Renal pelvis (tissue), 4 donors: Measurements from ENCODE around the gene CXADR. TPM values are rescaled to one million over a fixed set of nuclear protein-coding genes. Genes with fewer than 3 reads are reported as not detected.

Experiments used
- DNase-seq: peaks from one replicate; pipeline ENCODE4 v3.0.0-alpha.2; 2013
- polyA plus RNA-seq, 3 donors: library from polyadenylated mRNA; unstranded; fragments of 120-200 nt; gene quantifications; one replicate each; pipeline ENCODE4 v1.2.1, GENCODE V29; 2013; ENCODE audit not compliant: insufficient read length in 3 of 3

Gene CXADR
- polyA plus RNA-seq, 3 donors: 28.6 to 41.7 (median 34.7) TPM

- DNase-seq: peak; percentile 44
Measured at GRCh38 chr21:17585875-17586450, 73.1 kb downstream of the CXADR start.

- no peak for DNase-seq
Measured at GRCh38 chr21:17590430-17590829, 77.6 kb downstream of the CXADR start.

GRCh38 chr21:17597680-17598079 is 84.8 kb downstream of the CXADR start:
- DNase-seq: no peak

- DNase-seq: no peak
Measured at GRCh38 chr21:17598437-17598836, 85.6 kb downstream of the CXADR start.

- DNase-seq: no peak
Measured at GRCh38 chr21:17602874-17603273, 90.0 kb downstream of the CXADR start.

- DNase-seq: no peak
Measured at GRCh38 chr21:17607684-17608083, 94.8 kb downstream of the CXADR start.

GRCh38 chr21:17609681-17610080 is 96.8 kb downstream of the CXADR start:
- DNase-seq: no peak

GRCh38 chr21:17610911-17611310 is 98.1 kb downstream of the CXADR start:
- DNase-seq: peak; percentile 11

GRCh38 chr21:17611414-17612022 is 98.7 kb downstream of the CXADR start:
- peak; percentile 91 for DNase-seq

GRCh38 chr21:17612023-17612564 is 99.3 kb downstream of the CXADR start:
- peak; percentile 40 for DNase-seq

GRCh38 chr21:17612565-17613241 is 99.9 kb downstream of the CXADR start, which contains the start of gene BTG3:
TSS of gene BTG3 (minus strand) at chr21:17612901. CDS start at chr21:17609144, 3,757 bp downstream.
- peak; percentile 83 for DNase-seq

- DNase-seq: no peak
Measured at GRCh38 chr21:17613242-17613676, 100.4 kb downstream of the CXADR start.

GRCh38 chr21:17616831-17617230 is 104.0 kb downstream of the CXADR start:
- DNase-seq: no peak

- no peak for DNase-seq
Measured at GRCh38 chr21:17622018-17622417, 109.2 kb downstream of the CXADR start.

GRCh38 chr21:17631195-17631594 is 118.4 kb downstream of the CXADR start:
- DNase-seq: no peak

GRCh38 chr21:17636711-17637110 is 123.9 kb downstream of the CXADR start:
- DNase-seq: no peak

GRCh38 chr21:17640821-17641220 is 128.0 kb downstream of the CXADR start:
- DNase-seq: no peak

Other genes with a start within 250 kb of the CXADR start
- gene BTG3, start 99.9 kb downstream of the CXADR start, polyA plus RNA-seq: 10 to 100 TPM; 36.1 to 39.6 (median 36.9) TPM